K562 (cell line): ENCODE measurements around the gene PPFIA3. TPM values are rescaled to one million over a fixed set of nuclear protein-coding genes. Genes with fewer than 3 reads are reported as not detected.
A peak's percentile ranks its signal among the peaks of the same experiment; 100 is the strongest.

Experiments
- BCOR ChIP-seq: fragments of 450-650 bp; IDR thresholded peaks from 2 replicates; pipeline ENCODE4 v1.6.1; 2016
- HDAC3 ChIP-seq: fragments of 450-650 bp; IDR thresholded peaks from 2 replicates; pipeline ENCODE4 v1.6.1; 2018; ENCODE audit warnings: borderline replicate concordance, mild to moderate bottlenecking, moderate library complexity; ENCODE audit not compliant: partially characterized antibody
- LEF1 ChIP-seq: fragments of 450-650 bp; IDR thresholded peaks from 2 replicates; pipeline ENCODE4 v1.6.1; 2016; ENCODE audit warnings: mild to moderate bottlenecking
- MAFG ChIP-seq: fragments of 450-650 bp; conservative IDR thresholded peaks from 2 replicates; pipeline ENCODE4 v1.6.1; 2016; ENCODE audit warnings: missing genetic modification characterization, missing compliant biosample characterization
- MBD2 ChIP-seq: sonication (generic); IDR thresholded peaks from 2 replicates; pipeline ENCODE4 v1.6.1; 2016; ENCODE audit warnings: low read depth, borderline replicate concordance
- MCM7 ChIP-seq, 2 experiments: fragments of 450-650 bp; IDR thresholded peaks; 2 replicates each; pipeline ENCODE4 v1.6.1; 2016 to 2018
- MTA2 ChIP-seq: fragments of 450-650 bp; IDR thresholded peaks from 2 replicates; pipeline ENCODE4 v1.6.1; 2016; ENCODE audit warnings: low read depth
- NONO ChIP-seq, 2 experiments: fragments of 200-400 bp in 1 of 2; fragments of 450-650 bp in 1 of 2; formaldehyde crosslinking in 1 of 2; IDR thresholded peaks; 2 replicates each; pipeline ENCODE4 v1.6.1; 2017; ENCODE audit warnings: low read depth in 2 of 2, mild to moderate bottlenecking in 2 of 2, moderate library complexity in 2 of 2, low read length in 1 of 2
- NR0B1 ChIP-seq: fragments of 450-650 bp; IDR thresholded peaks from one replicate; pipeline ENCODE4 v1.6.1; 2018; ENCODE audit warnings: mild to moderate bottlenecking, moderate library complexity; ENCODE audit not compliant: partially characterized antibody
- RREB1 ChIP-seq: fragments of 250-450 bp; sonication (Bioruptor Pico); IDR thresholded peaks from 2 replicates; pipeline ENCODE4 v1.4.0; 2020
- SP1 ChIP-seq: sonication (generic); formaldehyde crosslinking; IDR thresholded peaks from 2 replicates; pipeline ENCODE4 v1.8.1; 2022; ENCODE audit warnings: mild to moderate bottlenecking, missing genetic modification reagents
- SUPT5H ChIP-seq: fragments of 450-650 bp; IDR thresholded peaks from 2 replicates; pipeline ENCODE4 v1.6.1; 2016
- TBL1XR1 ChIP-seq, 2 experiments: IDR thresholded peaks; 2 replicates each; pipeline ENCODE4 v1.6.1; 2012; ENCODE audit warnings: improper control_type of control experiment in 2 of 2, low read length in 2 of 2, mild to moderate bottlenecking in 1 of 2
- TEAD2 ChIP-seq: fragments of 450-650 bp; IDR thresholded peaks from 2 replicates; pipeline ENCODE4 v1.6.1; 2016; ENCODE audit warnings: missing genetic modification characterization, control low read depth, missing compliant biosample characterization
- THAP12 ChIP-seq: fragments of 250-450 bp; sonication (Bioruptor Pico); IDR thresholded peaks from 2 replicates; pipeline ENCODE4 v1.9.0; 2021; ENCODE audit warnings: mild to moderate bottlenecking, inconsistent platforms
- U2AF2 ChIP-seq: fragments of 200-400 bp; formaldehyde crosslinking; optimal IDR thresholded peaks from 2 replicates; pipeline ENCODE3; 2017; ENCODE audit warnings: low read depth, mild to moderate bottlenecking, low read length
- VEZF1 ChIP-seq: fragments of 200-800 bp; sonication (Bioruptor generic); IDR thresholded peaks from 2 replicates; pipeline ENCODE4 v1.6.1; 2017; ENCODE audit warnings: missing genetic modification characterization, missing compliant biosample characterization
- polyA plus RNA-seq, 8 experiments: library from polyadenylated mRNA; depleted of rRNA in 4 of 8; stranded (reverse) in 5 of 8; unstranded in 3 of 8; fragments of >200 nt; fragmentation: Nextera tagmentation in 2 of 8; fragmentation: Illumina TruSeq in 1 of 8; extraction: Ambion mirVana in 2 of 8; extraction: Trizol in 1 of 8; gene quantifications; 2 replicates each; pipeline versions ENCODE4 v1.2.1 to v1.2.3, GENCODE V29; 2011 to 2014; ENCODE audit warnings: inconsistent platforms in 1 of 8, missing spikeins in 1 of 8
- total RNA-seq, 7 experiments: library from RNA; depleted of rRNA in 6 of 7; stranded (reverse); fragments of >200 nt in 6 of 7; fragmentation: Illumina TruSeq in 2 of 7; extraction: Trizol in 2 of 7; gene quantifications; 2 replicates each; pipeline versions ENCODE4 v1.2.1 to v1.2.3, GENCODE V29; 2011 to 2021; ENCODE audit warnings: low replicate concordance in 1 of 7

PPFIA3 gene
- total and polyA plus RNA-seq, 9 of the 15 experiments (the other 6 are each of a cell fraction or from before 2014, with no cell fraction given): 0.10 to 53.0 (median 17.6) TPM

GRCh38 chr19:49073514-49074378 lies 45.6 kb upstream of the PPFIA3 start (continued):
- no peak for TF ChIP-seq MCM7 (IDR thresholded peaks at IDR 0.05)
- TF ChIP-seq HDAC3: no peak
- peak; percentile 27; the same call in 1 of the 2 replicates for TF ChIP-seq MTA2
- TF ChIP-seq SP1: no peak
- TF ChIP-seq BCOR: peak; percentile 61
- TF ChIP-seq THAP12 (CRISPR knock-in tag): no peak
- no peak for TF ChIP-seq NONO (IDR thresholded peaks at IDR 0.05; ENCODE audit: low read depth in 2 of 2, low read length in 1 of 2)
- no peak for TF ChIP-seq TEAD2
- TF ChIP-seq RREB1 (CRISPR knock-in tag): no peak
- no peak for TF ChIP-seq NR0B1
- TF ChIP-seq MAFG (tag): peak; percentile 79
- TF ChIP-seq MBD2: no peak
- TF ChIP-seq TBL1XR1 (IDR thresholded peaks at IDR 0.05; ENCODE audit: low read length in 2 of 2): no peak
- 0 out of 2 replicates have a peak, but pooled peaks have one; percentile 31 for TF ChIP-seq LEF1
- peak; percentile 69 for TF ChIP-seq VEZF1
- TF ChIP-seq U2AF2: no peak
- 0 out of 2 replicates have a peak, but pooled peaks have one; percentile 27 for TF ChIP-seq SUPT5H
